HEK293T (cell line): ENCODE results near the gene PAPOLG.

Experiments used
- ARNT ChIP-seq: fragments of 450-650 bp; IDR thresholded peaks from 2 replicates; pipeline ENCODE4 v1.6.1; 2017; ENCODE audit warnings: mild to moderate bottlenecking
- BHLHE40 ChIP-seq: fragments of 450-650 bp; IDR thresholded peaks from 2 replicates; pipeline ENCODE4 v1.6.1; 2016; ENCODE audit warnings: mild to moderate bottlenecking, moderate library complexity, borderline replicate concordance
- FOXA1 ChIP-seq: fragments of 450-650 bp; IDR thresholded peaks from 2 replicates; pipeline ENCODE4 v1.6.1; 2016; ENCODE audit warnings: mild to moderate bottlenecking
- FOXM1 ChIP-seq: fragments of 450-650 bp; IDR thresholded peaks from 2 replicates; pipeline ENCODE4 v1.6.1; 2017; ENCODE audit warnings: mild to moderate bottlenecking, borderline replicate concordance
- NFRKB ChIP-seq: fragments of 450-650 bp; IDR thresholded peaks from 2 replicates; pipeline ENCODE4 v1.6.1; 2016; ENCODE audit warnings: mild to moderate bottlenecking, moderate library complexity
- SP1 ChIP-seq: fragments of 450-650 bp; IDR thresholded peaks from 2 replicates; pipeline ENCODE4 v1.6.1; 2017
- SUZ12 ChIP-seq: fragments of 450-650 bp; IDR thresholded peaks from 2 replicates; pipeline ENCODE4 v1.6.1; 2016; ENCODE audit warnings: mild to moderate bottlenecking
- TARDBP ChIP-seq: fragments of 450-650 bp; IDR thresholded peaks from 2 replicates; pipeline ENCODE4 v1.6.1; 2016

- TF ChIP-seq BHLHE40 (no peak), ARNT (no peak), TARDBP (no peak), SUZ12 (no peak), SP1 (no peak), FOXM1 (no peak), NFRKB (no peak), FOXA1 (no peak)
These were observed 76.6 kb downstream of the PAPOLG start for GRCh38 chr2:60832621-60833020.
